GM19468 (cell line): ENCODE measurements around the gene VCY.
"Not testable (repeated sequence)": the region's sequence is repeated elsewhere in the genome, so short reads cannot be mapped to it uniquely, and the experiment has no call there.

ENCODE experiments used
- ATAC-seq: cut with Tn5 transposase; IDR thresholded peaks from one replicate; pipeline ENCODE4 v1.9.1; 2021; ENCODE audit warnings: mild to moderate bottlenecking, moderate library complexity, moderate number of reproducible peaks; ENCODE audit not compliant: unreplicated experiment; ENCODE audit errors: extremely low read depth

VCY gene

GRCh38 chrY:13986373-13986772 lies at the start of gene VCY:
VCY (minus strand) TSS chrY:13986473; CDS start chrY:13986440, 33 bp downstream.
- not testable (repeated sequence) for ATAC-seq

DNA sequence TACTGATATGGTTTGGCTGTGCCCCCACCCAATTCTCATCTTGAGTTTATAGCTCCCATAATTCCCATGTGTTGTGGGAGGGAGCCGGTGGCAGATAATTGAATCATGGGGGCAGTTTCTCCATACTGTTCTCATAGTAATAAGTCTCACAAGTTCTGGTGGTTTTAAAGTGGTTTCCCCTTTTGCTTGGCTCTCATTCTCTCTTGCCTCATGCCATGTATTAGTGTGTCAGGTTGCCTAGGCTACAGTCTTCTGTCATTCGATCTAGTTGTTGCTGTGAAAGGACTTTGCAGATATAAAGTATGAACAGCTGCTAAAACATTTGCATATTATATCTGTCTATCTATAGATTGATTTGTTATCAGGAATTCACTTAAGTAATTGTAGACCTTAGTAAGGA lies 44.1 kb upstream of the VCY start:
- not testable (repeated sequence) for ATAC-seq

DNA sequence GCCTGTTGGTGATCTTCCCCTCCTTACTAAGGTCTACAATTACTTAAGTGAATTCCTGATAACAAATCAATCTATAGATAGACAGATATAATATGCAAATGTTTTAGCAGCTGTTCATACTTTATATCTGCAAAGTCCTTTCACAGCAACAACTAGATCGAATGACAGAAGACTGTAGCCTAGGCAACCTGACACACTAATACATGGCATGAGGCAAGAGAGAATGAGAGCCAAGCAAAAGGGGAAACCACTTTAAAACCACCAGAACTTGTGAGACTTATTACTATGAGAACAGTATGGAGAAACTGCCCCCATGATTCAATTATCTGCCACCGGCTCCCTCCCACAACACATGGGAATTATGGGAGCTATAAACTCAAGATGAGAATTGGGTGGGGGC lies 25.6 kb upstream of the VCY start:
- not testable (repeated sequence) for ATAC-seq

DNA sequence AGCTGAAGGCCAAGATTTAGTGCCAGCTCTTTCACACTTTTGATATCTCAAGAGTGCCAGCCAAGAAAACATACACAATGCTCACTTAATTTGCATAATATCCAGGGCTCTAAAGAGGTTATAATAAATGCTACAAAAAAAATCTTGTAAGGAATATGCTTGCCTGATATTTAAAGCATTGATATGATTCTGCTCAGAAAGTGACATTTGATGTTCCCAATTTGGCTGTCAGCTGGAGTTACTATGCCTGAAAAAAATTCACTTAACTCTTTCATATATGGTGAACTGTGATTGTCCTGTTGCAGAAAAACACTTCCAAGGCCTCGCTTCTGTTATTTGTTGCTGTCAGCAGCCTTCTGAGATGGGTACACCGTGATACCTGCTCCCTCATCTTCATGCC lies 43.9 kb downstream of the VCY start:
- ATAC-seq, result not testable (repeated sequence)
